Natural killer cell treated with Interleukin-12 subunit alpha and Interleukin-12 subunit beta and Interleukin-15 and Interleukin-18, amount 100 ng/mL, for 72 hours (primary cell): Measurements from ENCODE around the gene CIAO2A. TPM values are rescaled to one million over a fixed set of nuclear protein-coding genes. Genes with fewer than 3 reads are reported as not detected.
"Not testable (repeated sequence)": the region's sequence is repeated elsewhere in the genome, so short reads cannot be mapped to it uniquely, and the experiment has no call there.

ENCODE experiments used
- ATAC-seq, 2 donors: fragments of 150-1000 bp; cut with Tn5 transposase in 1 of 2; sonication (Bioruptor Pico), chemical (Tn5 transposase) in 1 of 2; 2 replicates each; pipeline ENCODE4 v1.10.0; 2021
- DNase-seq: peaks from one replicate; pipeline ENCODE4 v3.0.0; 2022; ENCODE audit warnings: low spot score
- H3K27ac Mint-ChIP-seq, 2 donors: 1 replicate in 1 of 2; 2 replicates in 1 of 2; pipeline ENCODE4 v1.8.0; 2022; ENCODE audit warnings: mixed read lengths in 2 of 2, mild to moderate bottlenecking in 1 of 2, moderate library complexity in 1 of 2
- H3K27me3 Mint-ChIP-seq, 2 donors: 1 replicate in 1 of 2; 2 replicates in 1 of 2; pipeline ENCODE4 v1.8.0; 2022; ENCODE audit warnings: mixed read lengths in 2 of 2
- H3K36me3 Mint-ChIP-seq: one replicate; pipeline ENCODE4 v1.8.0; 2022; ENCODE audit warnings: mixed read lengths
- H3K4me1 Mint-ChIP-seq, 2 donors: 1 replicate in 1 of 2; 2 replicates in 1 of 2; pipeline ENCODE4 v1.8.0; 2022; ENCODE audit warnings: low read depth in 2 of 2, mixed read lengths in 2 of 2, mild to moderate bottlenecking in 1 of 2
- H3K4me3 Mint-ChIP-seq: one replicate; pipeline ENCODE4 v1.8.0; 2022; ENCODE audit warnings: mixed read lengths
- H3K9me3 Mint-ChIP-seq: 2 replicates; pipeline ENCODE4 v1.8.0; 2022; ENCODE audit warnings: mixed read lengths
- total RNA-seq, 2 donors: library from RNA; stranded (reverse); gene quantifications; one replicate each; pipeline ENCODE4 v1.2.3, GENCODE V29; 2022

Gene CIAO2A
- total RNA-seq, 2 donors from 2014 or later, result 55.7 to 65.4 TPM

- no peak overlapping the region for H3K27ac Mint-ChIP-seq
- no peaks in the 10 kb centered on the region for H3K36me3 Mint-ChIP-seq
- H3K9me3 Mint-ChIP-seq, result no peaks in the 10 kb centered on the region
- no peaks in the 10 kb centered on the region for H3K27me3 Mint-ChIP-seq
- H3K4me1 Mint-ChIP-seq, result peaks cover 23 to 25% of the 10 kb centered on the region in 2 donors
- ATAC-seq, result no peak
- no peak for DNase-seq
- no peak overlapping the region for H3K4me3 Mint-ChIP-seq
Observed at GRCh38 chr15:64102497-64102896, 8.9 kb upstream of the CIAO2A start.

GRCh38 chr15:64100958-64101357, 7.3 kb upstream of the CIAO2A start:
- Mint-ChIP-seq H3K9me3 (no peaks in the 10 kb centered on the region), H3K4me3 (no peak overlapping the region), H3K27me3 (no peaks in the 10 kb centered on the region), H3K27ac (no peak overlapping the region), H3K36me3 (no peaks in the 10 kb centered on the region), H3K4me1 (peaks cover 21 to 26% of the 10 kb centered on the region in 2 donors)
- DNase-seq, result no peak
- no peak for ATAC-seq

DNA sequence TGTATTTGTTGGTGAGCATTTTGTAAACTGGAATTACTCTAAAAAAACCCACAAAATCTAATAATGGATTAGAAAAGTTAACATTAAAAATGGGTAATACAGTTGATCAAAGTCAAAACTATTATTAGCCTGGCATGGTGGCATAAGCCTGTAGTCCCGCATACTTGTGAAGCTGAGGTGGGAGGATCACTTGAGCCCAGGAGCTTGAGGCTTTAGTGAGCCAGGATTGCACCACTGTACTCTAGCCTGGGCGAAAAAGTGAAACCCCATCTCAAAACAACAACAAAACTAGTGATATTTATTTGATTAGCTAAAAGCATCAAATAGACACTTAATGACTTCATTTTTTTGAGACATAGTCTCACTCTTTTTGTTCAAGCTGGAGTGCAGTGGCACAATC, 5.7 kb upstream of the CIAO2A start:
- Mint-ChIP-seq H3K4me1 (peaks cover 30 to 35% of the 10 kb centered on the region in 2 donors), H3K27me3 (no peaks in the 10 kb centered on the region), H3K9me3 (no peaks in the 10 kb centered on the region), H3K4me3 (no peak overlapping the region), H3K27ac (no peak overlapping the region), H3K36me3 (no peaks in the 10 kb centered on the region)
- ATAC-seq (no peak), DNase-seq (no peak)

- Mint-ChIP-seq H3K27me3 (no peaks in the 10 kb centered on the region), H3K4me3 (peak overlapping the region; percentile 100), H3K27ac (peak overlapping the region; percentile 99), H3K4me1 (peaks cover 50 to 51% of the 10 kb centered on the region in 2 donors), H3K9me3 (no peaks in the 10 kb centered on the region), H3K36me3 (no peaks in the 10 kb centered on the region)
- no peak for DNase-seq
- no peak for ATAC-seq
Observed at GRCh38 chr15:64096668-64097384, 3.2 kb upstream of the CIAO2A start.

- Mint-ChIP-seq H3K4me3 (peak within 1 kb of the TSS; percentile 100), H3K9me3 (no peaks in the 10 kb centered on the region), H3K27ac (peak within 1 kb of the TSS; percentile 99), H3K36me3 (no peaks in the 10 kb centered on the region), H3K27me3 (no peaks in the 10 kb centered on the region), H3K4me1 (peaks cover 50 to 52% of the 10 kb centered on the region in 2 donors)
- DNase-seq, result peak; percentile 96
- peak; percentile 83 to 89 for ATAC-seq
Observed at GRCh38 chr15:64095795-64096667, 2.4 kb upstream of the CIAO2A start, which contains the start of gene SNX1. SNX1 (plus strand) TSS chr15:64095982; CDS start chr15:64096014, 32 bp downstream.

DNA sequence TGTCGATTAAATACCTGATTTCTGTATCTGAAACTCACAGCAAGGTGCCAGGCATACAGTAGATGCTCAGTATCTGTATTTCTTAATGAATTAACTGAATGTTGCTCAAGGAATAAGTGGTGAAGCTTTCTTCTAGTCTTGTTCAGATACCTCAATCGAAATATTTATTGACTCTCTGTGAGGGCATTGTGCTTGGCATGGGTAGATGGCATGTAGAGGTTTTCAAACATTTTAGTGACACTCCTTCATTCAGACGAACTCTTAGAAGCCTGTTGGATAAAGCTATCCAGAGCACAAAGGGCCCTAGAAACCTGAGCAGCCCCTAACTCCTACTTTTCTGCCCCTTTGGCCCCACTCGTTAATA, 1.8 kb upstream of the CIAO2A start:
- Mint-ChIP-seq H3K4me1 (peaks cover 54 to 57% of the 10 kb centered on the region in 2 donors), H3K27ac (peak overlapping the region; percentile 99), H3K9me3 (no peaks in the 10 kb centered on the region), H3K27me3 (no peaks in the 10 kb centered on the region), H3K36me3 (peaks cover 4% of the 10 kb centered on the region), H3K4me3 (peak overlapping the region; percentile 100)
- DNase-seq (no peak), ATAC-seq (no peak)

DNA sequence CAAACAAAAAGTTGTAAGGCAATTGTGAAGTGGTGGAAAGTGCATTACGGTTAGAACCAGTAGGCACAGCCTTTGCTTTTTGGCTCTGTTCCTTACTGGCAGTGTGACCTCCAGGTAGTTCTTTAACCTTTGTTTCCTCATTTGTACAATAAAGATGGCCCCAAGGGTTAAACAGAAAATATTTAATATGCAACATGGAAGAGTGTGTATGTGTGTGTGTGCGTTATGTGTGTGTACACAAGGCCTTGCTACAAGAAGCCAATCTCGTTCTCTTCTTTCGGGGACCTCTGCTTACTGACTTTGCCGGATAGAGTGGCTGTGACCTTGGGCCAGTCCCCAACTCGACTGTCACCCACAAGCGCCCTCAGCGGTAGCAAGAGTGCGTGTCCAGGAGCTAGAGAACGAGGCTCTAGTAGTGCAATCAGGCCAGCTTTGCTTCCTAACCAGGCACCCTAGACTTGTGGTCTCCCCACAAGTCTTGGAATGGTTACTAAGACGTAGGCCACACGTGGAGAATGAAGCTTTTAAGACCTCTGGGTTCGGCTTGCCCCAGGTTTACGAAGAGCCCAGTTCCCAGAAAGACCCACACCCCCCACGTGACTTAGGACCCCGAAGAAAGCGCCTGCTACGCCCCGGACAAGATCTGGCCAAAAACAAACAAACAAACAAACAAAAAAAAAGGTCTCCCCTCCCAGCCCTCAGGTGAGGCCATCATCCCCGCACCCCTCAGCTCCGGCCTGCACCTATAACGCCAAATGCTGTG, 593 bp downstream of the CIAO2A start:
- DNase-seq (peak; percentile 68), ATAC-seq (peak in 1 of 2 donors; percentile 48)
- Mint-ChIP-seq H3K4me1 (peaks cover 54 to 58% of the 10 kb centered on the region in 2 donors), H3K4me3 (peak overlapping the region; percentile 100), H3K9me3 (no peaks in the 10 kb centered on the region), H3K36me3 (peaks cover 13% of the 10 kb centered on the region), H3K27ac (peak overlapping the region; percentile 99), H3K27me3 (no peaks in the 10 kb centered on the region)

DNA sequence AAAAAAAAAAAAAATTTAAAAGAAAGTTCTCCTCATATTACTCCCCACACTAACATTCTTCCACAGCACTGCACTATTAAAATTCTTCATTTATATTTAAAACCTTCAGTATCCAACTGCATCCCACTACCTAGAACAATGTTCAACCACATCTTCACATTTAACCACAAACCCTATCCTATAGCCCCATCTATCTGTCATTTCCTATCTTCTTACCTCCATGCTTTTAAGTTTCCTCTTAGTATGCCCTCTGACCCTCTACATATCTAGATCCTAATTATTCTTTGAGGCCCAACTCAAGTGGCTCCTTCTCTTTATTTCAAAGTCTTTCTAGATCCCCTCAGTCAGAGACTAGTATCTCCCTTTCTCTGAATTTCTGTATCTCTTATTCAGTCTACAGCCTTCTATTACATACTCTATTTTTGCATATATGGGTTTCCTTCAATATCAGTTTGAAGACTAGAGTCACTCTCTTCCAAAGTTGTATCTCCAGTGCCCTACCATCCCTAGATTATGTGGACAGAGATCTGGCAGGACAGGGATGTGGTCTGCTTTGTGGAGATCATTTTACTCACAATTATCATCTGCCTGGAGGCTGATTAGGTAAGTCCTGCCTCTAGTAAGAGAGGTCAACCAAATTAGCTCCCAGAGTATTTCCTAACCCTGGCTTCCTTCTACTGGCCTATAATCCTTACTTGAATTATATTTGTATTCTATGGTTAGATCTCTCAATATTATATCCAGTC, 1.4 kb downstream of the CIAO2A start:
- H3K4me1 Mint-ChIP-seq, result peaks cover 47 to 50% of the 10 kb centered on the region in 2 donors
- no peak for DNase-seq
- peak overlapping the region; percentile 99 for H3K27ac Mint-ChIP-seq
- H3K9me3 Mint-ChIP-seq, result no peaks in the 10 kb centered on the region
- ATAC-seq, result no peak
- H3K27me3 Mint-ChIP-seq, result no peaks in the 10 kb centered on the region
- peak overlapping the region; percentile 100 for H3K4me3 Mint-ChIP-seq
- H3K36me3 Mint-ChIP-seq, result peaks cover 17% of the 10 kb centered on the region

GRCh38 chr15:64090527-64090926, 3.1 kb downstream of the CIAO2A start:
- peaks cover 37 to 40% of the 10 kb centered on the region in 2 donors for H3K4me1 Mint-ChIP-seq
- no peaks in the 10 kb centered on the region for H3K27me3 Mint-ChIP-seq
- no peak overlapping the region for H3K27ac Mint-ChIP-seq
- H3K4me3 Mint-ChIP-seq, result peak overlapping the region; percentile 4
- H3K9me3 Mint-ChIP-seq, result no peaks in the 10 kb centered on the region
- DNase-seq (no peak), ATAC-seq (no peak)
- H3K36me3 Mint-ChIP-seq, result peaks cover 17% of the 10 kb centered on the region

DNA sequence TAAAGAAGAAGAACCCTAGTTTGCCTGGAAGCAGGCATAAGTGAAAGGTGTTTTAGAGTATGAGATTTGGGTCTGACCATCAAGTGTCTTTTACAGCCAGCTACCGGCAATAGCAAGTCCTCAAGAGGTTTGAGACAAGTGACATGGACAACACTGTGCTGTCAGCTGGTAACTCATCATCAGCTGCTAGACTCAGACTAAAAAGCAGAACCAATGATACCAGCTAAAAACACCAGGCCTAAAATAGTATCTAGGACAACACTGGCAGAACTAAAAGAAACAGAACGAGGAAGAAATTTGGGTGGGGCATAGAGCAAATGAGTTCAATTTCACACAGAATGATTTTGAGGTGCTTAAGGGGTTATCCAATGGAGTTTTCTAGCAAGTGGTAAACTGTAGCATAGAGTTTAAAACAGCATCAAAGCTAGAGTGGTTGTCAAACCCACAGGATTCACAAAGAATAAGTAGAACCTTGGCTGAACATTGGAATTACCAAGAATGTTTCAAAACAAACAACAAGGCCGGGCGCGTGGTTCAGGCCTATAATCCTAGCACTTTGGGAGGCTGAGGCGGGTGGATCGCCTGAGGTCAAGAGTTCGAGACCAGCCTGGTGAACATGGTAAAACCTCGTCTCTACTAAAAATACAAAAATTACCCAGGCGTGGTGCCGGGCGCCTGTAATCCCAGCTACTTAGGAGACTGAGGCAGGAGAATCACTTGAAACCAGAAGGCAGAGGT, 3.9 kb downstream of the CIAO2A start:
- peaks cover 29 to 32% of the 10 kb centered on the region in 2 donors for H3K4me1 Mint-ChIP-seq
- DNase-seq (no peak), ATAC-seq (no peak)
- H3K27ac Mint-ChIP-seq, result no peak overlapping the region
- H3K36me3 Mint-ChIP-seq, result peaks cover 17% of the 10 kb centered on the region
- H3K27me3 Mint-ChIP-seq, result no peaks in the 10 kb centered on the region
- H3K9me3 Mint-ChIP-seq, result no peaks in the 10 kb centered on the region
- H3K4me3 Mint-ChIP-seq, result no peak overlapping the region

DNA sequence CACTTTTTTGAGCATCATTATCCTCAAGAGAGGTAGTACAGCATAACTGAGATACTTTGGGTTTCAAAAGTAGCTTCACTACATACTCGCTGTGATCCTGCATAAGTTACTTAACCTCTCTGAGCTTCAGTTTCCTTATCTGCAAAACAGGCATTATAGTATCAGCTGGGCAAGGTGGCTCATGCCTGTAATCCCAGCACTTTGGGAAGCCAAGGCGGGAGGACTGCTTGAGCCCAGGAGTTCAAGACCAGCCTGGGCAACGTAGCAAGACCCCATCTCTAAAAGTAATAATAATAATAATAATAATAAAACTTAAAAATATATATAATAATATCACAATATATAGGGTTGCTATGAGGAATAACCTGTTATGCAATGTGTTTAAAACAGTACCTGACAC, 10.9 kb downstream of the CIAO2A start:
- Mint-ChIP-seq H3K4me1 (no peaks in the 10 kb centered on the region), H3K27ac (no peak overlapping the region), H3K9me3 (no peaks in the 10 kb centered on the region), H3K4me3 (no peak overlapping the region), H3K36me3 (peaks cover 1% of the 10 kb centered on the region), H3K27me3 (no peaks in the 10 kb centered on the region)
- DNase-seq, result no peak
- ATAC-seq, result no peak

GRCh38 chr15:64073496-64073895, 20.1 kb downstream of the CIAO2A start:
- not testable (repeated sequence) for ATAC-seq, DNase-seq, H3K4me1 Mint-ChIP-seq, H3K36me3 Mint-ChIP-seq, H3K4me3 Mint-ChIP-seq, H3K27ac Mint-ChIP-seq, H3K27me3 Mint-ChIP-seq, H3K9me3 Mint-ChIP-seq
